Stimulated activated naive CD8-positive, alpha-beta T cell treated with anti-CD3 and anti-CD28 coated beads, Interleukin-15, Interleukin-2, amounts not matched to agents 100 ng/mL and 50 ng/mL, for 24 hours (primary cell): Measurements from ENCODE around the gene ZNF625.
"Not testable (repeated sequence)": the region's sequence is repeated elsewhere in the genome, so short reads cannot be mapped to it uniquely, and the experiment has no call there.

Experiments
- H3K27ac Mint-ChIP-seq: one replicate; pipeline ENCODE4 v1.8.0; 2021; ENCODE audit warnings: mild to moderate bottlenecking, mixed read lengths
- H3K27me3 Mint-ChIP-seq: one replicate; pipeline ENCODE4 v1.8.0; 2021; ENCODE audit warnings: mixed read lengths
- H3K36me3 Mint-ChIP-seq: one replicate; pipeline ENCODE4 v1.8.0; 2021; ENCODE audit warnings: low read depth, mixed read lengths
- H3K4me1 Mint-ChIP-seq: one replicate; pipeline ENCODE4 v1.8.0; 2021; ENCODE audit warnings: low read depth, mixed read lengths
- H3K4me3 Mint-ChIP-seq: one replicate; pipeline ENCODE4 v1.8.0; 2021; ENCODE audit warnings: mild to moderate bottlenecking, mixed read lengths
- H3K9me3 Mint-ChIP-seq: one replicate; pipeline ENCODE4 v1.8.0; 2021; ENCODE audit warnings: mixed read lengths

ZNF625 gene

DNA sequence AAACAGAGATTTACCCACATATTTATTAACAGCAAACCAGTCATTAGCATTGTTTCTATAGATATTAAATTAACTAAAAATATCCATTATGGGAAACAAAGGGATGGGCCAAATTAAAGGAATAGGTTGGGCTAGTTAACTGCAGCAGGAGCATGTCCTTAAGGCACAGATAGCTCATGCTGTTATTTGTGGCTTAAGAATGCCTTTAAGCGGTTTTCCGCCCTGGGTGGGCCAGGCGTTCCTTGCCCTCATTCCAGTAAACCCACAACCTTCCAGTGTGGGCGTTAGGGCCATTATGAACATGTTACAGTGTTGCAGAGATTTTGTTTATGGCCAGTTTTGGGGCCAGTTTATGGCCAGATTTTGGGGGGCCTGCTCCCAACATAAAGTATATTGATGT, 52.6 kb downstream of the ZNF625 start:
- H3K27me3 Mint-ChIP-seq, H3K4me1 Mint-ChIP-seq, H3K27ac Mint-ChIP-seq, H3K4me3 Mint-ChIP-seq: not testable (repeated sequence)
- Mint-ChIP-seq H3K9me3 (peaks cover 15% of the 10 kb centered on the region), H3K36me3 (peaks cover 23% of the 10 kb centered on the region)

DNA sequence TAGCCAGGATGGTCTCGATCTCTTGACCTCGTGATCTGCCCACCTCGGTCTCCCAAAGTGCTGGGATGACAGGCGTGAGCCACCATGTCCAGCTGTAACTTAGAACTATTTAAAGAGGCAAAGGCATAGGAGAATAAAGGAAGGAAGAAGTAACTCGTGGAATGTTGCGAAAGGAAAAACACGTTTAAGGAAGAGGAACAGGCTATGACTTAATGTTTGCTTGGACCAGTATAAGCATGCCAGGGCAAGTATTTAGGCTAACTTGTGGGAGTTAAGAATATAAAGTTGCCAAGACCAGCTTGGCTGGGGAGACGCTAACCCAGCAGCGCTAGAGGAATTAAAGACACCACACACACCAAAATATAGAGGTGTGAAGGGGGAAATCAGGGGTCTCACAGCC, 58.5 kb downstream of the ZNF625 start:
- peaks cover 7% of the 10 kb centered on the region for H3K27me3 Mint-ChIP-seq
- no peak overlapping the region for H3K4me3 Mint-ChIP-seq
- no peak overlapping the region for H3K27ac Mint-ChIP-seq
- peaks cover 12% of the 10 kb centered on the region for H3K4me1 Mint-ChIP-seq
- H3K9me3 Mint-ChIP-seq: peaks cover 14% of the 10 kb centered on the region
- H3K36me3 Mint-ChIP-seq: peaks cover 50% of the 10 kb centered on the region

DNA sequence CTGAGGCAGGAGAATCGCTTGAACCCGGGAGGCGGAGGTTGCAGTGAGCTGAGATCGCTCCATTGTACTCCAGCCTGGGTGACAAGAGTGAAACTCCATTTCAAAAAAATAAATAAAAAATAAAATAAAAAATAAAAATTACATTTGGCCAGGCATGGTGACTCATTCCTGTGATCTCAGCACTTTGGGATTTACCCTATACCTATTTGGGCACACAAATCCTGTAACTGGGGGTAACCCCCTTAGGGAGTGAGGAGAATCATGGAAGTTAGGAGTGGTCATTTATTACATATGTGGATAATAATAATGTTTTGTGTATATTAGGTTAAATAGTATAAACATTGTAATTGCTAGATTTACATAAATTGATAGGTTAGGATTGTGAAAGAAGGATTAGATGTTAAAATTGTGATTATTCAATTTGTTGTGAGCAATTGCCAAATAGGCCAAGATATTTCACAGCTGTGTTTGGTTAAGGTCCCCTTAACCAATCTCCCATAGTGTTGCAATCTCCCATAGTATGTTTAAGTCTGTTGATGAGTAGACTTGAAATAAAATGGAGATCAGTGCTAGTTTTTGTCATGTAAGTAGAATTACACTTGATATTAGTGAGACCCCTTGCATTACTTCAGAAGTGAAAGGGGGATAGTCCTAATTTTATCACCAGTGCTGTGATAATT, 61.3 kb downstream of the ZNF625 start:
- H3K9me3 Mint-ChIP-seq: peaks cover 14% of the 10 kb centered on the region
- peaks cover 7% of the 10 kb centered on the region for H3K27me3 Mint-ChIP-seq
- peaks cover 46% of the 10 kb centered on the region for H3K36me3 Mint-ChIP-seq
- no peak overlapping the region for H3K27ac Mint-ChIP-seq
- H3K4me3 Mint-ChIP-seq: no peak overlapping the region
- H3K4me1 Mint-ChIP-seq: peaks cover 13% of the 10 kb centered on the region
